Osteocyte (in vitro differentiated cells): ENCODE results near the gene PAPPA. TPM values are rescaled to one million over a fixed set of nuclear protein-coding genes. Genes with fewer than 3 reads are reported as not detected.

Source experiments
- DNase-seq: peaks from one replicate; pipeline ENCODE4 v3.0.0; 2021; ENCODE audit warnings: mixed read lengths; ENCODE audit not compliant: unreplicated experiment; ENCODE audit errors: extremely low spot score
- H3K27ac Mint-ChIP-seq: one replicate; pipeline ENCODE4 v1.8.0; 2021; ENCODE audit warnings: mild to moderate bottlenecking, mixed read lengths; ENCODE audit not compliant: unreplicated experiment
- H3K27me3 Mint-ChIP-seq: one replicate; pipeline ENCODE4 v1.8.0; 2021; ENCODE audit warnings: mixed read lengths; ENCODE audit not compliant: unreplicated experiment
- H3K36me3 Mint-ChIP-seq: one replicate; pipeline ENCODE4 v1.8.0; 2021; ENCODE audit warnings: mixed read lengths; ENCODE audit not compliant: unreplicated experiment
- H3K4me1 Mint-ChIP-seq: one replicate; pipeline ENCODE4 v1.8.0; 2021; ENCODE audit warnings: mixed read lengths; ENCODE audit not compliant: unreplicated experiment
- H3K4me3 Mint-ChIP-seq: one replicate; pipeline ENCODE4 v1.8.0; 2021; ENCODE audit warnings: mild to moderate bottlenecking, moderate library complexity, mixed read lengths; ENCODE audit not compliant: unreplicated experiment
- H3K9me3 Mint-ChIP-seq: one replicate; pipeline ENCODE4 v1.8.0; 2021; ENCODE audit warnings: mixed read lengths; ENCODE audit not compliant: unreplicated experiment
- total RNA-seq: library from RNA; stranded (reverse); gene quantifications from 2 replicates; pipeline ENCODE4 v1.2.1, GENCODE V29; 2021
- TF ChIP-seq, protein P1 (sequence below): fragments of 200-600 bp; sonication (generic); IDR thresholded peaks from 2 replicates; pipeline ENCODE4 v1.5.0; 2021; ENCODE audit warnings: antibody characterized with exemption, mild to moderate bottlenecking, moderate library complexity

The PAPPA gene
- total RNA-seq, 1 donor from 2014 or later, result 229 TPM

GRCh38 chr9:116365056-116365471, 211.5 kb downstream of the PAPPA start:
- no peaks in the 10 kb centered on the region for H3K27me3 Mint-ChIP-seq
- TF ChIP-seq, protein P1, sequence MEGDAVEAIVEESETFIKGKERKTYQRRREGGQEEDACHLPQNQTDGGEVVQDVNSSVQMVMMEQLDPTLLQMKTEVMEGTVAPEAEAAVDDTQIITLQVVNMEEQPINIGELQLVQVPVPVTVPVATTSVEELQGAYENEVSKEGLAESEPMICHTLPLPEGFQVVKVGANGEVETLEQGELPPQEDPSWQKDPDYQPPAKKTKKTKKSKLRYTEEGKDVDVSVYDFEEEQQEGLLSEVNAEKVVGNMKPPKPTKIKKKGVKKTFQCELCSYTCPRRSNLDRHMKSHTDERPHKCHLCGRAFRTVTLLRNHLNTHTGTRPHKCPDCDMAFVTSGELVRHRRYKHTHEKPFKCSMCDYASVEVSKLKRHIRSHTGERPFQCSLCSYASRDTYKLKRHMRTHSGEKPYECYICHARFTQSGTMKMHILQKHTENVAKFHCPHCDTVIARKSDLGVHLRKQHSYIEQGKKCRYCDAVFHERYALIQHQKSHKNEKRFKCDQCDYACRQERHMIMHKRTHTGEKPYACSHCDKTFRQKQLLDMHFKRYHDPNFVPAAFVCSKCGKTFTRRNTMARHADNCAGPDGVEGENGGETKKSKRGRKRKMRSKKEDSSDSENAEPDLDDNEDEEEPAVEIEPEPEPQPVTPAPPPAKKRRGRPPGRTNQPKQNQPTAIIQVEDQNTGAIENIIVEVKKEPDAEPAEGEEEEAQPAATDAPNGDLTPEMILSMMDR, result peak; percentile 25
- H3K9me3 Mint-ChIP-seq, result no peaks in the 10 kb centered on the region
- H3K4me1 Mint-ChIP-seq, result peaks cover 14% of the 10 kb centered on the region
- no peak overlapping the region for H3K4me3 Mint-ChIP-seq
- no peak overlapping the region for H3K27ac Mint-ChIP-seq
- no peak for DNase-seq
- H3K36me3 Mint-ChIP-seq, result peaks cover 44% of the 10 kb centered on the region

DNA sequence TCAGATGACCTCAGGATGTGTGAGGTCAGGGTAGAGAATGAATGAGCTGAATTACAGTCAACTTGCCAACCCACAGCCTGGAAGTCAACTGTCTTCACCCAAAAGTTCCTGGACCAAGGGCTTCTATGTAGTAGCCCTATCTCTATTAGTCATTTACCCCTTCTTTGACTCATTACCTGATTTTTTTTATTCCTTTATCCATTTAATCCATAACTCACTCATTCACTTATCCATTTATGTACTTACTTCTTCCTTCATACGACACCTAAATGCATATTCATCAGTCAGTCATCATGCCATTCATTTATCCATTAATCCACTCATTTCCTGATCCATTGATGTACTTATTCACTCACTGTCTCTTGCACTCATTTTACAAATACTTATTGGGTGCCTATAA, 212.7 kb downstream of the PAPPA start:
- Mint-ChIP-seq H3K4me1 (peaks cover 10% of the 10 kb centered on the region), H3K27ac (no peak overlapping the region), H3K36me3 (peaks cover 43% of the 10 kb centered on the region), H3K27me3 (no peaks in the 10 kb centered on the region), H3K9me3 (no peaks in the 10 kb centered on the region), H3K4me3 (no peak overlapping the region)
- no peak for DNase-seq
- TF ChIP-seq, protein P1, result no peak

GRCh38 chr9:116368680-116369079, 215.1 kb downstream of the PAPPA start:
- peaks cover 12% of the 10 kb centered on the region for H3K4me1 Mint-ChIP-seq
- TF ChIP-seq, protein P1, result no peak
- no peaks in the 10 kb centered on the region for H3K9me3 Mint-ChIP-seq
- DNase-seq, result no peak
- H3K4me3 Mint-ChIP-seq, result no peak overlapping the region
- peaks cover 45% of the 10 kb centered on the region for H3K36me3 Mint-ChIP-seq
- peak overlapping the region; percentile 52 for H3K27ac Mint-ChIP-seq
- no peaks in the 10 kb centered on the region for H3K27me3 Mint-ChIP-seq

DNA sequence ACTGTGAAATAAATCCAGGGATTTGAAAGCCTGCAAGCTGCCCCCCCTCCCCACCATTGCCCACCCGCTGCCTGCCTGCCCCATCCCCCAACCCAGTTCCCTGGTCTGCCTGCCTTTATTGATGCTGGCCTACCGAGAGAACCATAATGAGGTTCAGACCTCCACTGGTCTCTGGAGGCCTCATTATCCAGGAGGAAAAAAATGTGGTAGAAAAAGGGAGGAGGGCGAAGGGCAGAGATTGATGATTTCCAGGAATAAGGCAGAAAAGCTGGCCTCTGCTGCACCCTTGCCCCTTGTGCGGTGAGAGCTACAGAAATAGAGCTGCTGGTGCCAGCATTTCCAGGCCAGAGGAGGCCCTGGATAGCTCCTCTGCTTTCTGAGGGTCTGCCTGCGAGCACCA, 216.1 kb downstream of the PAPPA start:
- H3K9me3 Mint-ChIP-seq, result no peaks in the 10 kb centered on the region
- peaks cover 50% of the 10 kb centered on the region for H3K36me3 Mint-ChIP-seq
- TF ChIP-seq, protein P1, result no peak
- H3K4me3 Mint-ChIP-seq, result no peak overlapping the region
- peaks cover 17% of the 10 kb centered on the region for H3K4me1 Mint-ChIP-seq
- no peaks in the 10 kb centered on the region for H3K27me3 Mint-ChIP-seq
- H3K27ac Mint-ChIP-seq, result peak overlapping the region; percentile 55
- DNase-seq, result no peak

- no peak overlapping the region for H3K27ac Mint-ChIP-seq
- H3K27me3 Mint-ChIP-seq, result no peaks in the 10 kb centered on the region
- DNase-seq, result no peak
- H3K36me3 Mint-ChIP-seq, result peaks cover 48% of the 10 kb centered on the region
- TF ChIP-seq, protein P1, result no peak
- peaks cover 25% of the 10 kb centered on the region for H3K4me1 Mint-ChIP-seq
- H3K4me3 Mint-ChIP-seq, result no peak overlapping the region
- H3K9me3 Mint-ChIP-seq, result no peaks in the 10 kb centered on the region
Measured at GRCh38 chr9:116370556-116370955, 217.0 kb downstream of the PAPPA start.
